Hepatocyte (in vitro differentiated cells): ENCODE results near the gene SLC44A1. TPM values are rescaled to one million over a fixed set of nuclear protein-coding genes. Genes with fewer than 3 reads are reported as not detected.

Experiments used
- DNase-seq: peaks from one replicate; pipeline ENCODE4 v3.0.0-alpha.2; 2016; ENCODE audit warnings: low spot score
- H2AFZ ChIP-seq: fragments of 200-600 bp; sonication (generic); 2 replicates; pipeline ENCODE4 v1.6.0; 2016; ENCODE audit warnings: antibody characterized with exemption, mild to moderate bottlenecking
- H3K27ac ChIP-seq: fragments of 200-600 bp; sonication (generic); 2 replicates; pipeline ENCODE4 v1.5.1; 2016; ENCODE audit warnings: mild to moderate bottlenecking
- H3K27me3 ChIP-seq: fragments of 200-600 bp; sonication (generic); 2 replicates; pipeline ENCODE4 v1.6.1; 2016
- H3K36me3 ChIP-seq: fragments of 200-600 bp; sonication (generic); replicated peaks from 2 replicates; pipeline ENCODE4 v1.5.1; 2016; ENCODE audit warnings: low read depth; ENCODE audit not compliant: insufficient read depth
- H3K4me1 ChIP-seq: fragments of 200-600 bp; sonication (generic); 2 replicates; pipeline ENCODE4 v1.5.1; 2016; ENCODE audit warnings: mild to moderate bottlenecking, moderate library complexity; ENCODE audit not compliant: insufficient read depth
- H3K4me2 ChIP-seq: fragments of 200-600 bp; sonication (generic); 2 replicates; pipeline ENCODE4 v1.6.0; 2016
- H3K4me3 ChIP-seq: fragments of 200-600 bp; sonication (generic); 2 replicates; pipeline ENCODE4 v1.5.1; 2016; ENCODE audit warnings: mild to moderate bottlenecking
- H3K79me2 ChIP-seq: fragments of 200-600 bp; sonication (generic); 2 replicates; pipeline ENCODE4 v1.6.0; 2017; ENCODE audit warnings: mild to moderate bottlenecking
- H3K9me2 ChIP-seq: fragments of 200-600 bp; sonication (generic); replicated peaks from 2 replicates; pipeline ENCODE4 v1.6.0; 2017; ENCODE audit warnings: mild to moderate bottlenecking; ENCODE audit not compliant: insufficient read depth
- H3K9me3 ChIP-seq: fragments of 200-600 bp; sonication (generic); 2 replicates; pipeline ENCODE4 v1.5.1; 2016; ENCODE audit warnings: low read depth, mild to moderate bottlenecking
- H4K20me1 ChIP-seq: fragments of 200-600 bp; sonication (generic); 2 replicates; pipeline ENCODE4 v1.6.0; 2016; ENCODE audit warnings: mild to moderate bottlenecking; ENCODE audit not compliant: insufficient read depth, poor library complexity, severe bottlenecking
- CTCF ChIP-seq: fragments of 200-600 bp; sonication (generic); IDR thresholded peaks from 2 replicates; pipeline ENCODE4 v1.5.1; 2016; ENCODE audit warnings: antibody characterized with exemption, mild to moderate bottlenecking; ENCODE audit not compliant: poor library complexity
- EZH2 ChIP-seq: fragments of 200-600 bp; sonication (generic); IDR thresholded peaks from 2 replicates; pipeline ENCODE4 v1.6.1; 2016; ENCODE audit warnings: antibody characterized with exemption, mild to moderate bottlenecking, borderline replicate concordance
- EZH2phosphoT487 ChIP-seq: fragments of 200-600 bp; sonication (generic); IDR thresholded peaks from one replicate; pipeline ENCODE4 v1.6.1; 2018; ENCODE audit warnings: antibody characterized with exemption, mild to moderate bottlenecking, low read depth, moderate library complexity; ENCODE audit not compliant: unreplicated experiment, severe bottlenecking
- WGBS: methylation state at CpG from one replicate; pipeline ENCODE4 v1.1.6; 2016; ENCODE audit warnings: low lambda C conversion rate; ENCODE audit errors: missing lambda C conversion rate; 5-methylcytosine and 5-hydroxymethylcytosine counted together
- polyA plus RNA-seq: library from polyadenylated mRNA; unstranded; fragments of >200 nt; fragmentation: Nextera tagmentation; extraction: Ambion mirVana; gene quantifications from 2 replicates; pipeline ENCODE4 v1.2.1, GENCODE V29; 2016
- total RNA-seq: library from RNA; depleted of rRNA; stranded (reverse); fragments of >200 nt; gene quantifications from 2 replicates; pipeline ENCODE4 v1.2.3, GENCODE V29; 2014

The SLC44A1 gene
- total and polyA plus RNA-seq, 2 experiments from 2014 or later, result 31.3 to 64.9 TPM

GRCh38 chr9:105281926-105282325 lies 37.5 kb downstream of the SLC44A1 start:
- 54% methylated on average over 1 of the region's 1 CpG for WGBS
- no peak for DNase-seq
- no peaks in the 10 kb centered on the region for H3K9me2 ChIP-seq

GRCh38 chr9:105282870-105283621 lies 38.6 kb downstream of the SLC44A1 start:
- Histone ChIP-seq H3K79me2 (peaks cover 88% of the 10 kb centered on the region), H3K9me2 (no peaks in the 10 kb centered on the region), H3K27ac (no peak overlapping the region), H3K4me2 (no peak overlapping the region), H2AFZ (no peak overlapping the region), H3K27me3 (no peaks in the 10 kb centered on the region), H3K9me3 (no peaks in the 10 kb centered on the region), H3K4me1 (peaks cover 6% of the 10 kb centered on the region), H3K4me3 (no peak overlapping the region), H4K20me1 (peaks cover 6% of the 10 kb centered on the region), H3K36me3 (no peaks in the 10 kb centered on the region)
- no peak for DNase-seq
- TF ChIP-seq EZH2phosphoT487 (no peak), EZH2 (no peak), CTCF (no peak)
- 81% methylated on average over 7 of the region's 7 CpGs for WGBS

More at GRCh38 chr9:105281926-105282325, 37.5 kb downstream of the SLC44A1 start:
- Histone ChIP-seq H3K4me1 (peaks cover 6% of the 10 kb centered on the region), H3K4me3 (no peak overlapping the region), H3K27ac (peak overlapping the region; percentile 17), H2AFZ (no peak overlapping the region), H4K20me1 (peaks cover 6% of the 10 kb centered on the region), H3K27me3 (no peaks in the 10 kb centered on the region), H3K4me2 (no peak overlapping the region), H3K9me3 (no peaks in the 10 kb centered on the region), H3K79me2 (peaks cover 91% of the 10 kb centered on the region), H3K36me3 (no peaks in the 10 kb centered on the region)
- TF ChIP-seq EZH2phosphoT487 (no peak), CTCF (no peak), EZH2 (no peak)

- DNase-seq, result no peak
- WGBS, result 71% methylated on average over 1 of the region's 1 CpG
These were observed 39.3 kb downstream of the SLC44A1 start for GRCh38 chr9:105283795-105284194.

More at GRCh38 chr9:105283795-105284194, 39.3 kb downstream of the SLC44A1 start:
- H3K79me2 ChIP-seq, result peaks cover 88% of the 10 kb centered on the region
- no peak overlapping the region for H2AFZ ChIP-seq
- no peaks in the 10 kb centered on the region for H3K9me2 ChIP-seq
- H3K4me3 ChIP-seq, result no peak overlapping the region
- no peak for TF ChIP-seq EZH2phosphoT487
- TF ChIP-seq CTCF, result no peak
- no peak for TF ChIP-seq EZH2
- H3K27ac ChIP-seq, result no peak overlapping the region
- peaks cover 6% of the 10 kb centered on the region for H4K20me1 ChIP-seq
- peaks cover 6% of the 10 kb centered on the region for H3K4me1 ChIP-seq
- H3K36me3 ChIP-seq, result no peaks in the 10 kb centered on the region
- no peaks in the 10 kb centered on the region for H3K9me3 ChIP-seq
- H3K4me2 ChIP-seq, result no peak overlapping the region
- H3K27me3 ChIP-seq, result no peaks in the 10 kb centered on the region
